Tibial nerve (tissue), 4 donors: ENCODE measurements around the gene FGD5. TPM values are rescaled to one million over a fixed set of nuclear protein-coding genes. Genes with fewer than 3 reads are reported as not detected.

ENCODE experiments used
- DNase-seq, 2 donors: peaks; one replicate each; pipeline ENCODE4 v3.0.0-alpha.2; 2019; ENCODE audit warnings: low spot score in 2 of 2
- H3K27ac ChIP-seq, 4 donors: fragments of 200-600 bp; sonication (generic) in 3 of 4; one replicate each; pipeline ENCODE4 v1.5.1; 2017 to 2019; ENCODE audit warnings: mild to moderate bottlenecking in 1 of 4
- H3K27me3 ChIP-seq, 2 donors: fragments of 200-600 bp; sonication (generic) in 1 of 2; one replicate each; pipeline versions ENCODE4 v1.5.1 to v1.6.0; 2017 to 2019
- H3K36me3 ChIP-seq, 3 donors: fragments of 200-600 bp; sonication (generic); one replicate each; pipeline ENCODE4 v1.5.1; 2018 to 2019
- H3K4me1 ChIP-seq, 4 donors: fragments of 200-600 bp; sonication (generic) in 3 of 4; one replicate each; pipeline ENCODE4 v1.5.1; 2017 to 2019
- H3K4me3 ChIP-seq, 4 donors: fragments of 200-600 bp; sonication (generic) in 3 of 4; one replicate each; pipeline ENCODE4 v1.5.1; 2017 to 2019; ENCODE audit warnings: mild to moderate bottlenecking in 1 of 4, moderate library complexity in 1 of 4
- H3K9me3 ChIP-seq, 4 donors: fragments of 200-600 bp; sonication (generic) in 3 of 4; one replicate each; pipeline ENCODE4 v1.5.1; 2017 to 2019
- EP300 ChIP-seq, 2 donors: sonication (generic); formaldehyde crosslinking; IDR thresholded peaks; one replicate each; pipeline ENCODE4 v1.6.1; 2017; ENCODE audit warnings: antibody characterized with exemption in 2 of 2, mild to moderate bottlenecking in 1 of 2
- POLR2A ChIP-seq, 2 donors: fragments of 450-650 bp; IDR thresholded peaks; one replicate each; pipeline ENCODE4 v1.6.1; 2017; ENCODE audit warnings: antibody characterized with exemption in 2 of 2, mild to moderate bottlenecking in 2 of 2, moderate library complexity in 2 of 2
- WGBS, 2 donors: methylation state at CpG; one replicate each; pipeline ENCODE4 v1.1.5; 2018; 5-methylcytosine and 5-hydroxymethylcytosine counted together
- total RNA-seq, 4 donors: library from RNA; depleted of rRNA; stranded (reverse); fragments of >200 nt; gene quantifications; one replicate each; pipeline ENCODE4 v1.1.0, GENCODE V29; 2016
- TF ChIP-seq, protein P1 (sequence below), 5 experiments: fragments of 200-600 bp in 3 of 5; fragments of 450-650 bp in 2 of 5; sonication (generic) in 3 of 5; IDR thresholded peaks; one replicate each; pipeline ENCODE4 v1.5.1; 2016 to 2019; ENCODE audit warnings: antibody characterized with exemption in 5 of 5, mild to moderate bottlenecking in 3 of 5, moderate library complexity in 2 of 5

The FGD5 gene
- total RNA-seq, 4 donors from 2014 or later: 33.3 to 41.8 (median 38.7) TPM

- TF ChIP-seq EP300 (IDR thresholded peaks at IDR 0.05): no peak
- TF ChIP-seq POLR2A (IDR thresholded peaks at IDR 0.05): no peak
- TF ChIP-seq, protein P1, sequence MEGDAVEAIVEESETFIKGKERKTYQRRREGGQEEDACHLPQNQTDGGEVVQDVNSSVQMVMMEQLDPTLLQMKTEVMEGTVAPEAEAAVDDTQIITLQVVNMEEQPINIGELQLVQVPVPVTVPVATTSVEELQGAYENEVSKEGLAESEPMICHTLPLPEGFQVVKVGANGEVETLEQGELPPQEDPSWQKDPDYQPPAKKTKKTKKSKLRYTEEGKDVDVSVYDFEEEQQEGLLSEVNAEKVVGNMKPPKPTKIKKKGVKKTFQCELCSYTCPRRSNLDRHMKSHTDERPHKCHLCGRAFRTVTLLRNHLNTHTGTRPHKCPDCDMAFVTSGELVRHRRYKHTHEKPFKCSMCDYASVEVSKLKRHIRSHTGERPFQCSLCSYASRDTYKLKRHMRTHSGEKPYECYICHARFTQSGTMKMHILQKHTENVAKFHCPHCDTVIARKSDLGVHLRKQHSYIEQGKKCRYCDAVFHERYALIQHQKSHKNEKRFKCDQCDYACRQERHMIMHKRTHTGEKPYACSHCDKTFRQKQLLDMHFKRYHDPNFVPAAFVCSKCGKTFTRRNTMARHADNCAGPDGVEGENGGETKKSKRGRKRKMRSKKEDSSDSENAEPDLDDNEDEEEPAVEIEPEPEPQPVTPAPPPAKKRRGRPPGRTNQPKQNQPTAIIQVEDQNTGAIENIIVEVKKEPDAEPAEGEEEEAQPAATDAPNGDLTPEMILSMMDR (IDR thresholded peaks at IDR 0.05): no peak
- Histone ChIP-seq H3K36me3 (peaks cover 0 to 4% (median 0%) of the 10 kb centered on the region in 3 donors), H3K4me3 (no peak overlapping the region), H3K27me3 (no peaks in the 10 kb centered on the region), H3K27ac (no peak overlapping the region), H3K4me1 (peaks cover 0 to 30% (median 0%) of the 10 kb centered on the region in 4 donors), H3K9me3 (no peaks in the 10 kb centered on the region)
- WGBS, 2 donors: 47 to 66% methylated on average over 7 of the region's 7 CpGs
- DNase-seq: no peak
Observed at GRCh38 chr3:14889205-14889604, 70.4 kb downstream of the FGD5 start.

GRCh38 chr3:14889943-14890342, 71.2 kb downstream of the FGD5 start:
- Histone ChIP-seq H3K27ac (no peak overlapping the region), H3K27me3 (no peaks in the 10 kb centered on the region), H3K36me3 (peaks cover 0 to 4% (median 0%) of the 10 kb centered on the region in 3 donors), H3K4me1 (peaks cover 0 to 30% (median 0%) of the 10 kb centered on the region in 4 donors), H3K4me3 (no peak overlapping the region), H3K9me3 (no peaks in the 10 kb centered on the region)
- TF ChIP-seq POLR2A (IDR thresholded peaks at IDR 0.05) (no peak), EP300 (IDR thresholded peaks at IDR 0.05) (no peak)
- TF ChIP-seq, protein P1 (IDR thresholded peaks at IDR 0.05): no peak
- WGBS, 2 donors: 85 to 92% methylated on average over 8 of the region's 8 CpGs
- no peak for DNase-seq

GRCh38 chr3:14890476-14890875, 71.7 kb downstream of the FGD5 start:
- H3K4me3 ChIP-seq: no peak overlapping the region
- peaks cover 0 to 30% (median 0%) of the 10 kb centered on the region in 4 donors for H3K4me1 ChIP-seq
- 52% methylated on average over 5 of the region's 5 CpGs for WGBS, 2 donors
- peaks cover 0 to 4% (median 0%) of the 10 kb centered on the region in 3 donors for H3K36me3 ChIP-seq
- DNase-seq: no peak
- H3K27ac ChIP-seq: no peak overlapping the region
- H3K9me3 ChIP-seq: no peaks in the 10 kb centered on the region
- TF ChIP-seq EP300 (IDR thresholded peaks at IDR 0.05) (no peak), POLR2A (IDR thresholded peaks at IDR 0.05) (no peak)
- no peaks in the 10 kb centered on the region for H3K27me3 ChIP-seq

DNA sequence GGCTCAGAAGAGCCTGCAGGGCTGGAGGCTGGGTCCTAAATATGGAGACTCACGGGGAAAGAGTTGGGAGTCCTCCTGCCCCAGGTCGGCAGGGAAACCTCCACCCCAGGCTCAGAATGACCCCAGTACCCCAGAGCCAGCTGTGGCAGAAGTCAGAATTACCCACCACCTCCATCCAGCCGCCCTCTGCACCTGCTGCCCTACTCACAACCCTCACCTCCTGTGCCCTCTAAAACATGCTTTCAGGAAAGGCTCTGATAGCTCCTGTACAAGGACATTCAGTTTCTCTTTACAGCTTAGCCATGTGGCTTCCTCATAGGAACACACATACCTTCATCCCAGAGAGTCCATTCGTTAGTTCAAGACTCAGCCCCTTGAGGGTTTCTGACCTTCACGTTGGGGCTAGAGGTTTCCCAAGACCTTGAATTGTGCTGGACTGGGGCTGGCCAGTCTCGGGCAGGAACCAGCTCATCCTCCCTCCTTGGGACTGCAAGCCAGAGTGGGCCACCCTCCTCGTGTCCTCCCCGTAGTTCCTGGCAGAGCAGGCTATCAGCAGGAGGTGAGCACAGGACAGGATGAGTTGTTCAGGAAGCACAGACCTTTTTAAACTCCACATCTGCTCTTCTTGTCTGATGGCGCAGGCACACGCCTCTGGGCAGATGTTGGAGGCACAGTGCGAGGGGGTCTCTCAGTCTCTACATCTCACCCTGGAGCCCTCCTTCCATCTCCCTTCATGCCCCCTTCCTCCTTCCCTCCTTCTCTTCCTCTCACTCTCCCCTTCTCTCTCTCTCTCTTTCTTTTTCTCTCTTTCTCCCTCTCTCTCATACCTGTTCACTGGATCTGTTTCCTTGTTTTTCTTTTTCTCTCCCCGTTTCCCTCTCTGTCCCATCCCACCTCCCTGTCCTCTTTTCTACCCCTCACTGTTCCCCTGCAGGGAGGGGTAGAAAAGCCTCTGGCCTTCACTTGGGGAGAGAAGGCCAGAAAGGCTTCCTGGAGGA, 72.7 kb downstream of the FGD5 start:
- Histone ChIP-seq H3K9me3 (no peaks in the 10 kb centered on the region), H3K4me1 (peaks cover 0 to 30% (median 0%) of the 10 kb centered on the region in 4 donors), H3K4me3 (no peak overlapping the region), H3K36me3 (no peaks in the 10 kb centered on the region), H3K27me3 (no peaks in the 10 kb centered on the region), H3K27ac (no peak overlapping the region)
- 61 to 66% methylated on average over 12 of the region's 12 CpGs for WGBS, 2 donors
- no peak for DNase-seq
- TF ChIP-seq POLR2A (IDR thresholded peaks at IDR 0.05): no peak
- no peak for TF ChIP-seq EP300 (IDR thresholded peaks at IDR 0.05)
- TF ChIP-seq, protein P1 (IDR thresholded peaks at IDR 0.05): no peak

- 94 to 97% methylated on average over 8 to 11 of the region's 11 CpGs for WGBS, 2 donors
- H3K4me1 ChIP-seq: peaks cover 0 to 30% (median 0%) of the 10 kb centered on the region in 4 donors
- no peak for DNase-seq
Observed at GRCh38 chr3:14892226-14892625, 73.5 kb downstream of the FGD5 start.

More at GRCh38 chr3:14892226-14892625, 73.5 kb downstream of the FGD5 start:
- Histone ChIP-seq H3K9me3 (no peaks in the 10 kb centered on the region), H3K4me3 (no peak overlapping the region), H3K36me3 (no peaks in the 10 kb centered on the region), H3K27me3 (no peaks in the 10 kb centered on the region), H3K27ac (no peak overlapping the region)
- TF ChIP-seq POLR2A (IDR thresholded peaks at IDR 0.05) (no peak), EP300 (IDR thresholded peaks at IDR 0.05) (no peak)
- TF ChIP-seq, protein P1 (IDR thresholded peaks at IDR 0.05): no peak
